Kidney glomerular epithelial cell (primary cell): ENCODE results near the gene OGDH.

ENCODE experiments used
- DNase-seq: peaks from one replicate; lab custom pipeline; 2025; lab: John Stamatoyannopoulos, UW

The OGDH gene

DNA sequence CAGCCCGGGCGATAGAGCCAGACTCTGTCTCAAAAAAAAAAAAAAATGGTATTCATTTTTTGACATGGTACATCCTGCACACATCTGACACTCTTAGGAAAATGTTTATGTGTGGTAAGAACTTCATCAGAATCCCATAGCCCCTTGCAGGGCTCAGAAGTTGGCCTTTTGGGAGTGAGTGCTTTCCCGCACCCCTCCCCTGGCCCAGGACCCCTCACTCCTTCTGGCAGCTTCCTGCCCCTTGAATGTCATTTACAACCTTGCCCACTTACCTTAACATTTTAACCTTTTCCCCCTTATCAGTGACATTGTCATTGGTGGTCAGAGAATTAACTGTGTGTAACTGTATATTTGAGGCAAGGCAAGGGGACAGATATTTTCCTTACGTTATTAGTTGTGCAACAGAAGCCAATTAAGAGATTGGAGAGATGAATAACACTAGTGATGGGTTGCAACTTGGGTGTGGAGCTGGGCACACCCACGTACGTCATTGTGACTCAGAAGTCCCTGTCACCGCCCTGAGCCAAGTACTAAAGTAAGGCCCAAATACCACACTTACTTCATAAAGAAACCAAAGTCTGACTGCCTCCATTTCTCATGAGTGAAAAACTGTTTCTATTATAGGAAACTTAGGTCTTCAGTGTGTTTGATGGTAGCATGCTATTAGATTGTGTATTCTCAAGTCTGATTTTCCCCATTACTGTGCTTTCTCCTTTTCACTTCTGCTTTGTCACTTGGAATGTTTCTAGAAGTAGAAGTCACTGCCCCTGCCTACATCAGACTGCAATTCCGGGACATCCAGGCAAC, 31.6 kb downstream of the OGDH start:
- DNase-seq = no peak

- DNase-seq = peak; percentile 68
Observed at GRCh38 chr7:44638611-44639557, 32.5 kb downstream of the OGDH start.

DNA sequence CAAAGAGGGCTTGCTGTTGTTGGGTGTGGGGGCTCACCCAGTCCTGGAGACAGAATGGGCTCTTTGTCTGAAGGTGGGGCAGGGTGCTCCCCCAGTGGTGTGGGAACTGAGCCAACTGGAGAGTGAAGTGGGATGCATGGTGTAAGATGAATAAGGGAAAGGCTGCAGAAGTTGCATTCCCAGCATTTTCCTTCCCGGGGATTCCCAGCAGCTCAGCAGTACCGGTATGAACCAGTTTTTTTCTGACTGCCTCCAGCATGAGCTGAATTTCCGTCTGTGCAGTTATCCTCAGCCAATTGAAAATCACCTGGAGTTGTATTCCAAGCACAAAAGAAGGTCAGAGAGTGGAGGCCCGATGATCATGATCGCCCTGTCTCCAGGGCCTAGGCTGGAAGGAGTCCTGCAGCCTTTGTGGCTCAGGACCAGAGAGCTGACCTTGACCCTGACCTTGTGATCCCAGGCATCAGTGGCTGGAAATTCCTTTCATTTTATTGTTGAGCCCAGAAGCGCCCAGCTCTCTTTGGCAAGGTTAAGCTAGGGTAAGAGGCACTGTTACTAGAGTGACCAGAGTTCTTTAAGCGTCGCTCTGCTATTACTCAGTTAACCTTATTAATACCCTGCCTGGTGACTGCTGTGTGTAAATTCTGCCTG, 33.4 kb downstream of the OGDH start:
- peak; percentile 98 for DNase-seq

- DNase-seq = no peak
Observed at GRCh38 chr7:44643206-44643605, 36.8 kb downstream of the OGDH start.

DNA sequence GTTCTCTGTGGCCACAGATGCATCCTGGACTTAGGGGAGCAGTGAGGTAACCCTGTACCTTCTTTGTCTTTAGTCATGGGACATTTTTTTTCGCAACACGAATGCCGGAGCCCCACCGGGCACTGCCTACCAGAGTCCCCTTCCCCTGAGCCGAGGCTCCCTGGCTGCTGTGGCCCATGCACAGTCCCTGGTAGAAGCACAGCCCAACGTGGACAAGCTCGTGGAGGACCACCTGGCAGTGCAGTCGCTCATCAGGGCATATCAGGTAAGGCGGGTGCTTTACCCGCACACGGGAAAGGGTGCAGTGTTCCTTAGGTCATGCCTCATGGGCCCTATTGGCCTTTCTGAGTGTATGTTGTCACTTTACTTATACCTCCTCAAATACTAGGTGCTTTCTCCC, 38.8 kb downstream of the OGDH start:
- no peak for DNase-seq

DNA sequence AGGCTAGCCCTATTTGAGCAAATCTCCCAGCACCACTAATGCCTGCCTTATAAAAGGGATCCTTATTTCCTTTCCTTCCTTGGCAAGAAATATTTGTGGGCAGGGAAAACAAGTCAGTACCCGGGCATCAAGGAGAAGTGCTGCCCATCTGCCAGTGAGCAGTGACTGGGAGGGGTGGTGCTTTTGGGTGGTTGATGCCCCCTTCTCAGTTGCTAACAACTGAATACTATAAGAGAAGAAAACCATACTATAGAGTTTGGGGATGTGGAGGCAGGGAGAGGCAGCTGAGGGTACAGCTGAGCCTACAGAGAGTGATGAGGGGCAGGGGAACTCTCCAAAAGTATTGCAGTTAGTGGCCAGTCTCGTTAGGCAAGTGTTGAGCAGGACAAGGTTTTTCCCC, 39.3 kb downstream of the OGDH start:
- DNase-seq = no peak

DNA sequence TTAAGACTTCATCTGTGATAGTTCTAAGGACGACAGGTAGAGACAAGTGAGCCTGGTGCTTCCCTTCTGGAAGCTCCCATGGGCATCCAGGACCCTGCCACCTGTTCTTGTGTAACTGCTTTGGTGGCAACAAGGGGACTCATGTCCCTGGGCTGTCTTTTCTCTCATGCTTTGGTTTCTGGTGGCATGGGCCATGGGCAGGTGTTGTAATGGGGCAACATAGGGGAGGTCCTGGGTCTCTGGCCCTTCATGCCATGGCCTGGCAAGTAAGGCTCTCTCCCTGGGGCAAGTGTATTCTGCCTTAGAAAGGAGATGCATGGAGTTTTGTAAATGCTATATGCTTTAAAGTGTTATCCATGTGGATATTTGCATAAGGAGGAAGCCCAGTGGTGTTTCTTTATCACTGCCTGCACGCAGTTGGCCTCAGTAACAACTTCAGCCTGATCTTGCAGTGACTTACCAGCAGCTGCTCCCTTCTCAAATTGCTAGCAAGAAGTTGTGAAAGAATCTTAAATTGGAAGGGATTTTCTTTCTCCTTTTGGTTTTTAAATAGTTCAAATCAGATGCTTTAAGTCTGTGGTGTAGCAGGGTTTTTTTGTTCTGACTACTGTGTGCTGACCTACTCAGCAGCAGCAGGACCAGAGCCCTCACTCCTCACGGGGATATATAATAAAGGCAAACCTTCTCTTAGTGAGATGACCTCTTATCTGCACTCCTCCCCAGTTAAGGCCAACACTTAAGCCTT, 39.9 kb downstream of the OGDH start:
- DNase-seq = no peak

DNA sequence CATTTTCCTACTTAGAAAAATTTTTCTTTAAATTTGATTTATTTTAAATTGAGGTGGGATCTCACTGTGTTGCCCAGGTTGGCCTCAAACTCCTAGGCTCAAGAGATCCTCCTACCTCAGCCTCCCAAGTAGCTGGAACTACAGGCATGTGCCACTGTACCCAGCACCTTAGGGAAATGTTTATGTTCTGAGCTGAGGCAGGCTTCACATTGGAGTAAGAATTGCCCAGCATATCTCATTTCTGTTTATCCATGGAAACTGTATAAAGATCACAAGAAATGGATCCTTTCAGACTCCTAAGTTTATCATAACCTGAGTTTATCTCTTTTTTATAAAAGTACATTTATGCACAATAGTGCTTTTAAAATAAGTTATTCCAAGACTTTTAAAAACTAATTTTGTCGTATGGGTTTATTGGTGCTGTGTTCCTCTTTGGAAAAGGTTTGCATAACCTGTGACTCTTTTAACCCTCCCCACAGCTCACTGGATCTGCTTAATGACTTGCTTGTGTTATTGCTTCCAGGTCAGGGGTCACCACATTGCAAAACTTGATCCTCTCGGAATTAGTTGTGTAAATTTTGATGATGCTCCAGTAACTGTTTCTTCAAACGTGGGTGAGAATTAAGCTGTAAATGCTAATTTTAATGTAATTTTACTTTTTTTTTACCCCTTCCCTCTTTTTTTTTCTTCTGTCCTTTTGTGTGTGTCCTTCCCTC, 40.7 kb downstream of the OGDH start:
- no peak for DNase-seq

DNA sequence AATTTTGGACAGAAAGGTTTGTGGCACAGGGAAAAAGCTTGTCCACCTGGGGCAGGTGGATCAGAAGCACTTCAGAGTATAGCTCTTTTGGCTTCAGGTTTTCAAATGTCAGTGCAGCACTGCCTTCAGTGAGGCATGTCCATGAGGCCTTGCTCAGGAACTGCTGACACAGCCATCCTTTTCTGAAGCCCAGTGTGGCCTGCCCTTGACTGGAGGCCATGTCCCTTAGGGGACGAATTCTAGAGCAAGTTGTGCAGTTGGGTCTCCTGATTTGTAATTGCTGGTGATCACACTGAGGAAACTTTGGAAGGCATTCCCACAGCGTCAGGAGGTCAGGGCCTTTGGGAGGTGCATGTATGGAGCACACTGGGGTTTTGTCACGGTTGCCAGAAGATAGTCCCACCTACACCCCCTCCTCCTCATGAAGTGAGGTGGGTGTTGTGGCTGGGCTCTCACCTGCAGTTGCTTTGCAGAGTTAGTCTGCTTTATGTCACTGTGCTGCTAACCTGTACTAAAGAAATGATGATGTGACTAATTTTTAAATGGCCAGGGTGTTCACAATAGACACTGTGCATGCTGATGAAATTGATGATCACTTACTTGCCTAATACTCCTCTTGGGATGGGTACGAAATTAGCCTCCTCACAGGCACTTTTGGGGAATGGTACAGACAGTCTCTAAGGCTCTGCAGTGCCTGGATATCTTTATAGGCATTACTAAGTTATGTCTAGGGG, 41.7 kb downstream of the OGDH start:
- no peak for DNase-seq

GRCh38 chr7:44650242-44650641, 43.8 kb downstream of the OGDH start:
- DNase-seq = no peak

DNA sequence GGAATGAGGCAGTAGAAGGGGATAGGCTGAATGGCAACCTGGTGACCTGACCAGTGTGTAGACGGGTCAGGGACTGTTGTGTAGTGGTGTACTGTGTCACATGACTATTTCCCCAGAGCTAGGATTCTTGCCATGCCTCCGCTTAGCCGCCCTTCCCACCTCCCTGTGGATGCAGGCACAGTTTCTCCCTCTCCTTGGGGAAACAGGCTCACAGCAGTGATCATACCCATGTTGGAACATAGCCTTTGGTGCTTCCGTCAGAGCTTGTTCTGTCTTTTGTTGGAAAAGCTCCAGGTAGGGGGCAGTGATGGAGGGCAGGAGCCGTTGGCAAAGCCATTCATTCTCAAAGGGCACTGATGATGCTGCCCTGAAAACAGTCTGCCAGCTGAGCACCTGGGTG, 44.3 kb downstream of the OGDH start:
- DNase-seq = no peak

DNA sequence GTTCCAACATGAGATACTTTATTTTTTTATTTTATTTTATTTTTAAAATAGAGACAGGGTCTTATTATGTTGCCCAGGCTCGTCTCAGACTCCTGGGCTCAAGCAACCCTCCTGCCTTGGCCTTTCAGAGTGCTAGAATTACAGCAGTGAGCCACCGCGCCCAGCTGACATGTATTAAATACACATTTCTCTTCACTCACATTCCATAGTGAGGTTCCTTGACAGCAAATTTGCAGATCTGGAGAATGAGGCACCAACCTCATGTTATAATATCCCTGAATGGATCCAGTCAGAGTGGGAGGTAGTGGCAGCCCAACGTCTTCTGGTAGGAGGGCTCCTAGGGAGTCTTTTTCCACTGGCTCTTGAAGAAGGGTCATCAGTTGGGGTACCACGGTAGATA, 46.1 kb downstream of the OGDH start:
- DNase-seq = no peak

- no peak for DNase-seq
Observed at GRCh38 chr7:44654255-44654796, 47.9 kb downstream of the OGDH start.

- DNase-seq = no peak
Observed at GRCh38 chr7:44655341-44655740, 48.9 kb downstream of the OGDH start.

DNA sequence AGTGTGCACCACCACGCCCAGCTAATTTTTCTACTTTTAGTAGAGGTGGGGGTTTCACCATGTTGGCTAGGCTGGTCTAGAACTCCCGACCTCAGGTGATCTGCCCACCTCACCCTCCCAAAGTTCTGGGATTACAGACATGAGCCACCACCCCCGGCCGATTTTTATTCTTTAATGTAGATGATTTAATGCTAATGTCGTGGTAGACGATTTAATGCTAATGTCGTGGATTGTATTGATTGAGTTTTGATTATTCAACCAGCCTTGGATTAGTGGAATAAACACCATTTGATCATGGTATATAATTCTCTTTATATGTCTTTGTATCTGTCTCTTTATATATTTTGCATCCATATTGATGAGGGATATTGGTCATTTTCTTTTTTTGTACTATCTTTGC, 52.6 kb downstream of the OGDH start:
- DNase-seq = no peak

DNA sequence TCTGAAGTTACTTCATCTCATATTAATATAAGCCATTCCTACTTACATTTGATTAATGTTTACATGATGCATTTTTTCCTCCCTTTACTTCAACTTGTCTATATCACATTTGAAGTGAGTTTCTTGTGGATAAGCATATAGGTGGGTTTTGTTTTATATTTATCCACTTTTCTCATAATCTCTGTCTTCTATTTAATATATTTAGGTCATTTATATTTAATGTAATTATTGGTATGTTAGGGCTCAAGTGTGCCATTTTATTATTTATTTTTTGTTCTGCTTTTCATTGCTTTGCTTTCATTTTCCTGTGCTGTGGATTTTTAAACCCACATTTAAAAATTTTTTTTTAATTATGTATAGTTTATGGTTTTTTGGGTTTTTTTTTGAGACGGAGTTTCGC, 54.8 kb downstream of the OGDH start:
- no peak for DNase-seq

DNA sequence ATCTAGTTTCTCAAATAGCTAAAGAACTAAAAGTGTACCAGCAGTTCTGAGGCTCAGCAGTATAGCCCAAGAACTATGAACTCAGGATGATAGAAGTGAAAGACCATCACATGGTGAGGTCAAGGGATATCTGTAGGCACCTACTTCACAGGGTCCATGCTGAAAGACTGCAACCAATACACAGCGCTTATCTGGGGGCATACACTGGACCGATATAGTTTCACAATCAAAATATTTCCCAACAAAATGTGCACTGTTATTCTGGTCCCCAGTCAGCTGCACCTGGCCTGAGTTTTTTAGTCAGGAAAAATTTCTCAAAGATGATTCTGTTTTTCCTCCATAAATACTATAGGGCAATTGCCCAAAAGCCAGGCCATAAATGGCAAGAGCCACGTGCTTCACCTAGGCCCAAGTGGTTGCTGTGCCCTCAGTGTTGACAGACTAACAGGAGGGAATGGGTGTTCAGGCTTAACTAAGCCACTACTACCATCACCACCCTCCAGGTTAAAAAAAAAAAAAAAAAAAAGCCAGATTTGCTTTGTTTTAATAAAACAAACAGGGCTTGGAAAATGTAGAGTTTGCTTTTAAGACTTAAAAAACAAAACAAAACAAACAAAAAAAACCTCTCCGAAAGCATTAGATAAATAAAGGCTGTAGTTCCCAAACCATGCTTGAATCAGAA, 58.5 kb downstream of the OGDH start:
- no peak for DNase-seq

DNA sequence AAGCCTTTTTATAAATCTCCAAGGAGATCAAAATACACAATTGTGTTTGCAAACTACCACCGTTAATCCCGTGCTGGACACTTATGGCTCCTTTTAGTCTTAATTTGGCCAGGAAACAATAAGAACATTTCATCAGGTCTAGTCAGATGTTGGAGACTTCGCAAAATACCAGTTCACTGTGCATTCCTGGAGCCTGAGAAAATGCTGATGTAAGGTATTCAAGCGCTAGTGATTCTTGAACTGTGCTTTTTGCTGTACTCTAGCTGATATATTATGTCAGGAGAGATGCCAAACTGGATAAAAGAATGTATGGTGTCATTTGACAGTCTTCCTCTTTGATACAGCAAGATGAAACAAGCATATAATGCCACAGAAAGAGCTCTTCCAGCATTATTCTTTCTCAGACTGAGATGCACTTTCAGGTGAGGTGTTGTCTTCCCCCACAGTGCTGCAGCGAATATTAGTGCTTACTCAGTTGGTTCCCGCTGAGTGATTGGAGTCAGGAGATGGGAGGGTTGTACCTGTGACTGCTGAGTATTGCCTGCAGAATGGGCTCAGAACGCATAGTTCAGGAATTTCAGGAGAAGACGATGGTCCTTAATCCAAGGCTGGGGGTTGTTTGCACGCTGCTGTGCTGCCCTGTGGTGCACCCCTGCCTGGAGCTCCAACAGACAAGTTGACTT, 59.2 kb downstream of the OGDH start:
- DNase-seq = peak; percentile 62

DNA sequence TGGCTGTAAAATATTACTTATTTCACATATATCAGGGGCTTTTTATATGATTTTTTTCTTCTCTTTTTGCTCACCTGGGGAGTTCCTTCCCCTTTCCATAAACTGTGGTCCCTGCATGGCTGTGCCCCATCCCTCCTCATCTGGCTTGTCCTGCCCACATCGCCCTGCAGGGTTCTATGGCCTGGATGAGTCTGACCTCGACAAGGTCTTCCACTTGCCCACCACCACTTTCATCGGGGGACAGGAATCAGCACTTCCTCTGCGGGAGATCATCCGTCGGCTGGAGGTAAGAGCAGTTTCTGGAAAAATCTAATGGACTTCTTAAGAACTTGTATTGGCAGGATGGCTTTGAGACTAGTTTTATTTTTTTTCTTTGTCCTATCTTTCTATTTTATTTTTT, 60.1 kb downstream of the OGDH start:
- DNase-seq = no peak
